Activated B cell treated with CpG ODN at 0.5 μM for 24 hours (primary cell): Measurements from ENCODE around the gene GABRP. TPM values are rescaled to one million over a fixed set of nuclear protein-coding genes. Genes with fewer than 3 reads are reported as not detected.
A peak's percentile ranks its signal among the peaks of the same experiment; 100 is the strongest.

Experiments
- ATAC-seq: fragments of 200-7000 bp; cut with Tn5 transposase; one replicate; pipeline ENCODE4 v1.10.0; 2021; ENCODE audit warnings: low read depth, mild to moderate bottlenecking, moderate library complexity
- CTCF ChIA-PET: fragments of 350-600 bp; sonication (Branson Sonifier 250); formaldehyde crosslinking; loops from one replicate; lab custom pipeline; 2021; ENCODE audit warnings: antibody characterized with exemption; lab: Charles Lee
- POLR2A ChIA-PET: fragments of 350-600 bp; sonication (Branson Sonifier 250); formaldehyde crosslinking; loops from one replicate; lab custom pipeline; 2021; ENCODE audit warnings: antibody characterized with exemption; lab: Charles Lee
- DNase-seq: peaks from one replicate; pipeline ENCODE4 v3.0.0; 2022
- H3K27ac Mint-ChIP-seq: one replicate; pipeline ENCODE4 v1.8.0; 2020; ENCODE audit warnings: mixed read lengths
- H3K27me3 Mint-ChIP-seq: one replicate; pipeline ENCODE4 v1.8.0; 2021; ENCODE audit warnings: mixed read lengths
- H3K36me3 Mint-ChIP-seq: one replicate; pipeline ENCODE4 v1.8.0; 2021; ENCODE audit warnings: low read depth, mixed read lengths
- H3K4me1 Mint-ChIP-seq: one replicate; pipeline ENCODE4 v1.8.0; 2021; ENCODE audit warnings: mixed read lengths
- H3K4me3 Mint-ChIP-seq: one replicate; pipeline ENCODE4 v1.8.0; 2020; ENCODE audit warnings: mild to moderate bottlenecking, mixed read lengths
- H3K9me3 Mint-ChIP-seq: one replicate; pipeline ENCODE4 v1.8.0; 2020; ENCODE audit warnings: mixed read lengths
- intact Hi-C: fragments of 100-400 bp; cut with micrococcal nuclease; formaldehyde crosslinking; loops from one replicate; pipeline ENCODE4 v1.15.1; 2024
- total RNA-seq: library from RNA; stranded (reverse); gene quantifications from 2 replicates; pipeline ENCODE4 v1.2.3, GENCODE V29; 2022
- TF ChIP-seq, protein P1 (sequence below): fragments of 200-600 bp; IDR thresholded peaks from one replicate; pipeline ENCODE4 v1.8.0; 2022; ENCODE audit warnings: antibody characterized with exemption, mild to moderate bottlenecking

The GABRP gene
- total RNA-seq, 1 donor from 2014 or later = not detected

DNA sequence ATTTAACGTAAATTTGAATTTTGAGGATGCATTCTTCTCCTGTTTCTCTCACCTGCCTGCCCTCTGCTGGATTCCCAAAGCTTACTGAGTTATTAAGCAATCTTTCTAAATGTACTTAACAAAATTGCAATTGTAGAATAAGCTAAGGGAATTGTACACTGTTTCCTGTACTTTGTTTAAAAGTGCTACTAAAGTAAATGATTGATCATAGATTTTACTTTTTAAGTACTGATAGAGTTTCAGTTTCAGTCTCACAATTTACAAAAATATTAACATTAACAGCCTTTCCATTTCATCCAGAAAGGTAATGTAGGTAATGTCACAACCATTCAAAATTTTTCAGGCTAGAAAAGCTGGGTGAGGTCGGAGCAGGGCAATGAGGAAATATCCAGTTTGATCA is 73.5 kb downstream of the GABRP start:
- peaks cover 10% of the 10 kb centered on the region for H3K27me3 Mint-ChIP-seq
- CTCF ChIA-PET = no interaction called here
- no peak overlapping the region for H3K4me3 Mint-ChIP-seq
- no peak for ATAC-seq
- POLR2A ChIA-PET = no interaction called here
- intact Hi-C loops = no loop called here
- no peak for DNase-seq
- peaks cover 8% of the 10 kb centered on the region for H3K36me3 Mint-ChIP-seq
- TF ChIP-seq, protein P1, sequence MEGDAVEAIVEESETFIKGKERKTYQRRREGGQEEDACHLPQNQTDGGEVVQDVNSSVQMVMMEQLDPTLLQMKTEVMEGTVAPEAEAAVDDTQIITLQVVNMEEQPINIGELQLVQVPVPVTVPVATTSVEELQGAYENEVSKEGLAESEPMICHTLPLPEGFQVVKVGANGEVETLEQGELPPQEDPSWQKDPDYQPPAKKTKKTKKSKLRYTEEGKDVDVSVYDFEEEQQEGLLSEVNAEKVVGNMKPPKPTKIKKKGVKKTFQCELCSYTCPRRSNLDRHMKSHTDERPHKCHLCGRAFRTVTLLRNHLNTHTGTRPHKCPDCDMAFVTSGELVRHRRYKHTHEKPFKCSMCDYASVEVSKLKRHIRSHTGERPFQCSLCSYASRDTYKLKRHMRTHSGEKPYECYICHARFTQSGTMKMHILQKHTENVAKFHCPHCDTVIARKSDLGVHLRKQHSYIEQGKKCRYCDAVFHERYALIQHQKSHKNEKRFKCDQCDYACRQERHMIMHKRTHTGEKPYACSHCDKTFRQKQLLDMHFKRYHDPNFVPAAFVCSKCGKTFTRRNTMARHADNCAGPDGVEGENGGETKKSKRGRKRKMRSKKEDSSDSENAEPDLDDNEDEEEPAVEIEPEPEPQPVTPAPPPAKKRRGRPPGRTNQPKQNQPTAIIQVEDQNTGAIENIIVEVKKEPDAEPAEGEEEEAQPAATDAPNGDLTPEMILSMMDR = no peak
- peaks cover 21% of the 10 kb centered on the region for H3K9me3 Mint-ChIP-seq
- H3K27ac Mint-ChIP-seq = no peak overlapping the region
- peaks cover 2% of the 10 kb centered on the region for H3K4me1 Mint-ChIP-seq

DNA sequence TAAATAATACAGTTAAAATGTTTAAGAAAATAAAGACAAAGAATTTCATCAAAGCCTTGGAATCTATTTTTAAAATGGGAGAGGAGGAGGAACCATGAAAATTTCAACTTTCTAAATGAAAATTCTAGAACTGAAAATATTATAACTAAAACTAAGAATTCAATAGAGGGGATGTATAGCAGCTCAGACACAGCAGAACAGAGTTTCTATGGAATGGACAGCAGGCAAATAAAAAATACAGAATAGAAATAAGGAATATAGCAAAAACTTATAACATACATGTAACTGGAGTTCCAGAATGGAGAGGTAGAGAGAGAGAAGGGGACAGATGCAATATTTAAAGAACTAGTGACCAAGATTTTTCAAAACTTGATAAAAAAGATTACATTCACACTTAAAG is 76.9 kb downstream of the GABRP start:
- TF ChIP-seq, protein P1 = no peak
- intact Hi-C loops = no loop called here
- Mint-ChIP-seq H3K27ac (no peak overlapping the region), H3K9me3 (peaks cover 23% of the 10 kb centered on the region), H3K4me3 (no peak overlapping the region), H3K36me3 (peaks cover 8% of the 10 kb centered on the region), H3K27me3 (peaks cover 32% of the 10 kb centered on the region), H3K4me1 (peaks cover 2% of the 10 kb centered on the region)
- ATAC-seq (no peak), DNase-seq (no peak)
- POLR2A ChIA-PET = no interaction called here
- CTCF ChIA-PET = no interaction called here

DNA sequence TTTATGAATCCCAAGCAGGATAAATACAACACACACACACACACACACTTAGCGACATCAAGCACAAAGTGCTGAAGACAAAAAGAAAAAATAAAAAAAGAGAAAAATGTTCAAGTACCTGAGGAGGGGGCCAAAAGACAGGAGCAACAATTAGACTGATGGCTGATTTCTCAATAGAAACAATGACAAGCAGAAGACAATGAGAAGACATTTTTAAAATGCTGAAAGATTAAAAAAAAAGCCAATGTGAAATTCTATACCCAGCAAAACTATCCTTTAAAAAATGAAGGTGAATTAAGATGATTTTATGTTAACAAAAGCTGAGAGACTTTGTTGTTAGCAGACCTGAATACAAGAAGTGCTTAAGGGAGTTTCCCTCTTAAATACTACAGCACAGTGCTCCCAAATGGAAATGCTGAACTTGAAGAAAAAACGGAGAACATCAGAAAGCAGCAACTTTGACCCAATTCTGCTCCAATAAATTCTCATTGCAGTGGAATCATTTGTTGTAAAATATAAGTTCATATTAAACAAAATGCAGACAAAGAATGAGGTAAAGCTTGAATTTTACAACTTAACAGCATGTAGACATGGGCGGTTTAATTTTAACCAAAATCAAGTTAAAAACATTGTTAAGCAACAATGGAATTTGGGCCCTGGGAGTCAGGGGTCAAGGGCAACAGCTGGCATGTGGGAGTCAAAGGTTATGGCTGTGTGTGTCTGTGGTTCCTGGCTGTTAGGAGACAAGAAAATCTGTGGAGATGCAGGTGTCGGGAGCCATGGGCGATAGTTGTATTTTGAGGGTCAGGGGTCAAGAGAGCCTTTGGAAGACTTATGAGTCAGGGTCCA is 77.5 kb downstream of the GABRP start:
- Mint-ChIP-seq H3K9me3 (peaks cover 23% of the 10 kb centered on the region), H3K27ac (no peak overlapping the region), H3K4me3 (peak overlapping the region; percentile 35), H3K4me1 (peaks cover 2% of the 10 kb centered on the region), H3K27me3 (peaks cover 32% of the 10 kb centered on the region), H3K36me3 (peaks cover 8% of the 10 kb centered on the region)
- no peak for ATAC-seq
- ChIA-PET CTCF (no interaction called here), POLR2A (no interaction called here)
- TF ChIP-seq, protein P1 = no peak
- intact Hi-C loops = no loop called here
- DNase-seq = no peak

DNA sequence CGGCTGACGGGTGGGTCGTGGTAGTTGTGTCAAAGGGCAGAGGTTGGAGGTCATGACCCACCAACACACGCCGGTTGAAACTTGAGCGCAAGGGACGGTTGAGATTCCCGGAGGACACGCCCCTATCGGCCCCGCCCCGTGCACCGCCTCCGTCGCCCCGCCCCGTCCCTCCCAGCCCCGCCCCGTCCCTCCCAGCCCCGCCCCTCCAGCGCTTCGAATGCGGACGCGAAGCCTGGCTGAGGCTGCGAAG is 78.1 kb downstream of the GABRP start:
- DNase-seq (no peak), ATAC-seq (no peak)
- ChIA-PET POLR2A (no interaction called here), CTCF (no interaction called here)
- Mint-ChIP-seq H3K9me3 (peaks cover 23% of the 10 kb centered on the region), H3K27me3 (peaks cover 32% of the 10 kb centered on the region), H3K4me1 (peaks cover 2% of the 10 kb centered on the region), H3K27ac (no peak overlapping the region), H3K36me3 (peaks cover 8% of the 10 kb centered on the region), H3K4me3 (peak overlapping the region; percentile 35)
- TF ChIP-seq, protein P1 = no peak
- intact Hi-C loops = no loop called here

DNA sequence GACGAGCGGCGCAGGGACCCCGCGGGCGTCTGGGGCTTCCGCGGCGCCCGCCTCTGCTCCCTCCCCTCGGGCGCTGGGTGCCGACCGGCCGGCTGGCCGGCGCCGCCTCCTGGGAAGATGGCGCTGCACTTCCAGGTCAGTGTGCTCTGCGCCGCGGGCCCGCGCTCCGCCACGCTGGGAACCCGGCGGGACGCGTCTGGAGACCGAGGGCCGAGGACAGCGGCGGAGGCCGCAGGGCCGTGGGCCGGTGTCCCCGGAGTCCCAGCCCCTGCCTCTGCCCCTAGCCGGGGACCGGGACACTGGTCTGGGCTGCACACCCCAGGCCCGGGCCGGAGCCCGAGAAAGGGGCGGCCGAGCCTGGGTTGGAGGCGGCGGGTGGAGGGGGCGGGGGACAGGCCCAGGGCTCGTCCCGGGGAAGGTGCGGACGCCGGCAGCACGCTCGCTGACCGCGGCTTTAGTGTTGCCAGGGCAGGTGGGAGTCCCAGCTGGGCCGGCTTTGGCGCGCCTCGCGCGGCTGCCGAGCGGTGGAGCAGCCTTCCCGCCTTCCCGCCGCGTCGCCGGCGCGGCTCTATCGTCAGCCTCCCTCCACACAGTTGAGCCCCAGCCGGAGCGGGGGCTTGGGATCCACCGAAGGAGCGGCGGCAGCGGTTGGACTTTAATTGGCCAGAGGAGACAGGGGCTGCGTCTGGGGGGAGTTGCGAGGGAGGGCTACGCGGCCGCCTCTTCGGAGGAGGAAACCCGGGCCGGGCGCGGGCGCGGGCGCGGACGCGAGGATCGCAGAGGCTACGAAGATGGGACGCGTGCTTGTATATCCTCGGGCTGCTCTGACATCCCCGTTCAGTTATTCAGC is 78.6 kb downstream of the GABRP start, which contains the start of gene RANBP17:
TSS of gene RANBP17 (plus strand) at position 102 of the 850 bp plus-strand sequence.
- TF ChIP-seq, protein P1 = no peak
- DNase-seq = no peak
- intact Hi-C loops = no loop called here
- no peak for ATAC-seq
- Mint-ChIP-seq H3K4me3 (peak within 1 kb of the TSS; percentile 35), H3K9me3 (peaks cover 23% of the 10 kb centered on the region), H3K36me3 (peaks cover 8% of the 10 kb centered on the region), H3K4me1 (peaks cover 2% of the 10 kb centered on the region), H3K27me3 (peaks cover 32% of the 10 kb centered on the region), H3K27ac (no peak within 1 kb of the TSS)
- CTCF ChIA-PET = no interaction called here
- POLR2A ChIA-PET = no interaction called here
